Measurements from ENCODE around the gene SLC5A10.

SLC5A10 gene

DNA sequence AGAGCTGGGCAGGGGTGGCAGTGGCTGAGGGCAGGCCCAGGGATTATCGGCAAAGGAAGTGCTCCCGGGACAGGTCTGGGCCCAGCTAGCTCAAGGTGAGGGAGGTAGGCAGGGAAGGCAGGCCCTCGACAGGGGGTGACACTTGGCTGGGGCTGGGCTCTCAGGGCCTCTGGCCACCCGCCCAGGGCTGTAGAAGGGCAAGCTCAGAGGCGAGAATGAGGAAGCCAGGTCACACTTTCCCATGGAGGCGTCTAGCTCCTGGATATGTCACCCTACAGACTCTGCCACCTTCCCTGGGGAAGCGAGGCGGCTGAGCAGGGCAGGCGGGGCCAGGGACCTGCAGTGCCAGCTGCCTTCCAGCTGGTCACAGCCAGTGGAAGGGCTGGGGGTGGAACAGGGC, 33.5 kb downstream of the SLC5A10 start:
- no peak for DNase-seq (ENCODE audit: low read depth)

DNA sequence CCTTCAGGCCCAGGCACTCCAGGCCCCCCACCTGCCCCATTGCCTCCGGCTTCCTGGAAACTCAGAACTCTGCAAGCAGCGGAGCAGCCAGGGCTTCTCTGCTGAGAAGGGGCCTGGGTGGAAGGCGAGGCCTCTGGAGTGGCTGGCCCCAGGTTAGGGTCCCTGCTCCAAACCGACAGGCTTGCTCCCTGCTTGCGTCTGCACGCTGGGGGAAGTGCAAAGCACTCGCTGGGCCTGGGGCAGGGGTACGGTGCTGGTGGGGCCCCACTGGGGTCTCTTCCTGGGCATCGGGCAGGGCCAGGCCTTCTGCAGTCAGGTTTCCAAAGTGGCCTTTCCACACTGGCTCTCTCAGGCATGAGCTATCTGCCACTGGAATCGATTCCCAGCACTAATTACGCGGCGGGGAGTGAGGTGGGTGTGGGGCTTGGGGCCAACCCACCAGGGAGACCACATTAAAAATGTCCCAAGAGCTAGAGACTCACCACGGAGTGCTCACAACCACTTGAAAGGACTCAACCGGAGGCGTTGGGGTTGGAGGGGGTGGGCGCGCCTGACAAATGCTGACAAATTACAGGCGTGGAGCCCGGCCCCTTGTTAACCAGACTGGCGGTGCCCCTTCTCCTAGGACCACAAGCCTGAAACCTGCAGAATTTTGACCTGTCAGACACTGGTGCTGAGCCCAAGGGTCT, 34.7 kb downstream of the SLC5A10 start:
- DNase-seq (ENCODE audit: low read depth): no peak

DNA sequence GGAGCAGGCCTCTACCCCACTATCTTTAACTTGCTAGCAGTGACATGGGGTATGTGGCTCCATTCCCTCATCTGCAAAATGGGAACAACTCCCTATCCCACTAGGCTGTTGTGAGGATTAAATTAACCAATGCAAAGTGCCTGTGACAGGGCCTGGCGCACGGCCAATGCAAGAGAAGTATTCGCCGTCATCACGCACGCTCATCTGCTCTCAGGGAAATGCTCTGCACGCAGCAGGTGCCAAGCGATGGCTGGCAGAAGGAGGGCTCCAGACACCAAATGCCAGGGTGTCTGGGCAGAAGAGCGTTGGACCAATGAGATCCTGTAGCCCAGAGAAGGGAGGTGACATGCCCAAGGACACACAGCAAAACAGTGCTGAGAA, 35.3 kb downstream of the SLC5A10 start:
- DNase-seq (ENCODE audit: low read depth): no peak

GRCh38 chr17:18987862-18988545, 36.0 kb downstream of the SLC5A10 start:
- DNase-seq (ENCODE audit: low read depth): no peak

- no peak for DNase-seq (ENCODE audit: low read depth)
Observed at GRCh38 chr17:18988546-18989173, 36.7 kb downstream of the SLC5A10 start.

- no peak for DNase-seq (ENCODE audit: low read depth)
Observed at GRCh38 chr17:18990331-18990730, 38.4 kb downstream of the SLC5A10 start.

- DNase-seq (ENCODE audit: low read depth): no peak
Observed at GRCh38 chr17:18991531-18992315, 39.8 kb downstream of the SLC5A10 start.

DNA sequence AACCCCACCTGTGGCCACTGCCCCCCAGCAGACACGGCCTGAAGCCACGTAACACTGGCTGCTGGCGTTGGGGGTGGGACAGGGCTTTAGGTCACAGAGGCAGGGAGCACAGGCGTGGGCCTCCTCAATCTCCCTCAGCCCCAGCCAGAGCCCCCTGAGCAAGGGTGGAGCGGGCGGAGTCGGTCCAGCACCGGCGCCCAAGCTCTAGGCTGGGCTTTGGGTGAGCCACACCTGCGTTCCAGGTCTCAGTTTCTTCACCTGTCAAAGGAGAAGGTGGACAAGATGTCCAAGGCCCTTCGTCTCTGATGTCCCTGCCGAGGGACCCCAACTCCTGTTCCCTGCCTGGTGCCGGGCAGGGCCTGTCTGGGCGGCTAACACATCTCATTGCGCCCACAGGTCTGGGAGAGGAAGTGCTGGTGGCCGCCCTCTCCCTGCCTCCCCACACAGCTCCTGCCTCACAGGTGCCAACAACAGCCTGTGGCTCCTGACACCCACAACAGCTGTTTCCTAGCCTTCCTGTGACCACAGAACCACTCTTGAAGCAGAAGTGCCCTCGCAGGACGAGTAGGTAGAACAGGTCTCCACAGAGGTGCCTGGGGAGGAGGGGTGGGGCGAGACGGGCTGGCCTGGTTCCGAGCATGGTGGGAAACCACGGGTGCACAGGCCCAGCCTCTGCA, 40.6 kb downstream of the SLC5A10 start:
- no peak for DNase-seq (ENCODE audit: low read depth)

- no peak for DNase-seq (ENCODE audit: low read depth)
Observed at GRCh38 chr17:18993905-18994526, 42.1 kb downstream of the SLC5A10 start.

- no peak for DNase-seq (ENCODE audit: low read depth)
Observed at GRCh38 chr17:18994631-18995030, 42.7 kb downstream of the SLC5A10 start.

GRCh38 chr17:18995220-18995619, 43.3 kb downstream of the SLC5A10 start:
- no peak for DNase-seq (ENCODE audit: low read depth)

DNA sequence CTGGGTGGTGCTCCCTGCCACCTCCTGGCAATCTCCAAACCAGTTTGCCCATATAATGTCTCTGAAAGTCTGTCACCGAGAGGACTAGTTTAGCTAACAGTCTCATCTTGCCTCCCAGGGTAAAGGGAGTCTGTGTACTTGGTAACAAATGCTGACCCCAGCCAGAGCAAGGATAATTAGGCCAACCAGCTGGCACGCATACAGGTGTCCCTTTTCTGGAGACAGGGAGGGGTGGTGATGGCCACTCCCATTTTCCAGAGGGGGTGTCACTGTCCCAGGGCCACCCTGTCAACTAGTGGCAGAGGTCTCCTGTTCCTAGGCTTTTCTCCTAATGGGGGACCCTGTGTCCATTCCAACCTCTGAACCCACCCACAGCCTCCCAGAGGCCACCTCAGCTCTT, 44.5 kb downstream of the SLC5A10 start:
- no peak for DNase-seq (ENCODE audit: low read depth)

DNA sequence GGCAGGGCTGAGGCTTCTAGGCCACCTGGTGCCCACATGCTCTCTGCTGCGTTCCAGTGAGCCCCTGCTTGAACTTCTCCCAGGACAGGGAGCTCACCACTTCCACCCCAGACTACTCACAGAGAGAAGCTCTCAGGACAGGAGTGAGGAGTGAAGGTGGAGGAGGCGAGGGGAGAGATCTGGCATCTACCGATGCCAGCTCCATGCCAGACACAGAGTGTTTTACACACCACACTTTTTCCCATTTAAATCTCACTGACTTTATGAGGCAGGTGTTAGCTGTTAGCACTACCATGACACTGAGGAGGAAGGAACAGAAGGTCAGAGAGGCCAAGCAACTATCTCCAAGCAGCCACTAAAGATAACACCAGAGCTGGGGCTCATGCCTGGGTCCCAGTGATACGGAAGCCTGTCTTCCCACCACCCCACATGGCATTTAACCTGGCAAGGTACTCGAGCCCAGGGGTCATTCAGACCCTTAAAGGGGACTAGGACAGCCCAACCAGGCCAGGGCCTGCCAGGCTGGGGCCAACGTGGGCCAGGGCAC, 45.8 kb downstream of the SLC5A10 start:
- DNase-seq (ENCODE audit: low read depth): no peak

GRCh38 chr17:18999394-18999793, 47.4 kb downstream of the SLC5A10 start:
- no peak for DNase-seq (ENCODE audit: low read depth)

GRCh38 chr17:18999911-19000310, 47.9 kb downstream of the SLC5A10 start:
- no peak for DNase-seq (ENCODE audit: low read depth)

GRCh38 chr17:19000531-19001325, 48.8 kb downstream of the SLC5A10 start:
- no peak for DNase-seq (ENCODE audit: low read depth)

DNA sequence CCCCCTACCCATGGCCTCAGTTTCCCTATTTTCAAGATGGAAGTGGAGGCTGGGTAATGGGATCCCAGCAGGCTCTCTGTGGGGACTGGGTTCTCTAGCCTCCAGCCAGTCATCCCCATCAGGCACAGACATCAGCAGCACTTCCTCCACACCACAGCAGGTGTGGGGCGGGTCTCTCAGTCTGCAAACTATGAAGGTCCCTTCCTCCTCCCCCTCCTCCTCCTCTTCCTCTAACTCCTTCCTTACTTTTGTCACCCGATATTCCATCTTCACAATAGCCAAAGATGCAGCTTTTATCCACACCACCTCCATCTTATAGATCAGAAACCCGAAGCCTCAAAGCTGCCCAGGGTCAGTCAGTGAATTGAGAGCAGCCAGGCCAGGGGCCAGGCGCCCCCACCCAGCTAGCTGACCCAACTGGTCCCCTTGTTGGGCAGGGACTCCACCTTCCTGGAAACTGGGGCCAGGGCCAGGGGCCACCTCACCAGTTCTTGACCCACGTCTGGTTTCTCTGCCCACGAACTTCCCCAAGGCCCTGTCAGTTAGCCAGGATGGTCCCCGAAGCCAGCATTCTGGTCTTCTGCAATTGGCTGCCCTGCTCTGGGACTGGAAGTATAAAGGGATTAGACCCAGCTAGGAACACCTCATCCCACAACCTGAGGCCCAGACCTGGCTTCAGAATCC, 50.1 kb downstream of the SLC5A10 start:
- DNase-seq (ENCODE audit: low read depth): no peak

- no peak for DNase-seq (ENCODE audit: low read depth)
Observed at GRCh38 chr17:19002805-19003542, 51.0 kb downstream of the SLC5A10 start.

Measured in HS-27A (cell line).